IMR-90 (cell line): ENCODE results near the gene FBXL7. TPM values are rescaled to one million over a fixed set of nuclear protein-coding genes. Genes with fewer than 3 reads are reported as not detected.

Experiments used
- ATAC-seq: fragments of 200-7000 bp; cut with Tn5 transposase; 2 replicates; pipeline ENCODE4 v1.9.1; 2020; ENCODE audit warnings: low read depth, mild to moderate bottlenecking, moderate library complexity
- BruUV-seq: library from RNA; stranded (reverse); fragments of 400-500 nt; replicated peaks from 2 replicates; lab custom pipeline; 2021; lab: Mats Ljungman, UMichigan
- CTCF ChIA-PET: fragments of 300-600 bp; formaldehyde crosslinking; extraction: SDS; loops from one replicate; lab custom pipeline; 2021; ENCODE audit warnings: antibody characterized with exemption; lab: Yijun Ruan, JAX
- POLR2A ChIA-PET: fragments of 300-600 bp; sonication (Branson Sonifier 250); formaldehyde crosslinking; loops from one replicate; lab custom pipeline; 2022; ENCODE audit warnings: antibody characterized with exemption; ENCODE audit not compliant: unreplicated experiment; lab: Charles Lee
- DNase-seq: peaks from one replicate; pipeline ENCODE4 v3.0.0; 2013
- H2AFZ ChIP-seq: replicated peaks from 2 replicates; pipeline ENCODE3; 2013; ENCODE audit warnings: low read length, mild to moderate bottlenecking; ENCODE audit not compliant: poor library complexity
- H2AK5ac ChIP-seq: 2 replicates; pipeline ENCODE4 v1.6.1; 2013; ENCODE audit warnings: low read depth, low read length, inconsistent platforms
- H2AK9ac ChIP-seq: replicated peaks from 2 replicates; pipeline ENCODE3; 2013; ENCODE audit warnings: mild to moderate bottlenecking, low read depth, low read length, moderate library complexity; ENCODE audit not compliant: poor library complexity
- H2BK120ac ChIP-seq: 2 replicates; pipeline ENCODE4 v1.6.1; 2013; ENCODE audit warnings: low read depth, low read length, inconsistent platforms
- H2BK15ac ChIP-seq: 3 replicates; pipeline ENCODE4 v1.6.1; 2013; ENCODE audit warnings: low read depth, low read length, inconsistent platforms
- H2BK20ac ChIP-seq: 2 replicates; pipeline ENCODE4 v1.6.1; 2013; ENCODE audit warnings: low read depth, mild to moderate bottlenecking, inconsistent platforms, low read length, moderate library complexity
- H2BK5ac ChIP-seq: 2 replicates; pipeline ENCODE4 v1.6.1; 2013; ENCODE audit warnings: mild to moderate bottlenecking, low read depth, low read length, inconsistent platforms; ENCODE audit not compliant: poor library complexity, severe bottlenecking
- H3K14ac ChIP-seq: replicated peaks from 2 replicates; pipeline ENCODE4 v1.6.1; 2013; ENCODE audit warnings: low read depth, low read length, inconsistent platforms
- H3K18ac ChIP-seq: 2 replicates; pipeline ENCODE4 v1.6.1; 2013; ENCODE audit warnings: low read depth, low read length, control low read depth
- H3K23ac ChIP-seq: 2 replicates; pipeline ENCODE4 v1.6.1; 2013; ENCODE audit warnings: low read depth, low read length, inconsistent platforms
- H3K27ac ChIP-seq: 2 replicates; pipeline ENCODE4 v1.5.1; 2013; ENCODE audit warnings: mild to moderate bottlenecking, control low read depth, low read length; ENCODE audit not compliant: insufficient read depth
- H3K27me3 ChIP-seq: 2 replicates; pipeline ENCODE4 v1.6.1; 2013; ENCODE audit warnings: low read length; ENCODE audit not compliant: control insufficient read depth, insufficient read depth
- H3K36me3 ChIP-seq: 2 replicates; pipeline ENCODE4 v1.6.1; 2013; ENCODE audit warnings: low read length, mixed read lengths; ENCODE audit not compliant: control insufficient read depth, insufficient read depth
- H3K4ac ChIP-seq: 2 replicates; pipeline ENCODE4 v1.6.1; 2013; ENCODE audit warnings: low read depth, low read length, inconsistent platforms
- H3K4me1 ChIP-seq: 2 replicates; pipeline ENCODE4 v1.6.1; 2013; ENCODE audit warnings: low read length, mixed read lengths; ENCODE audit not compliant: control insufficient read depth, insufficient read depth
- H3K4me2 ChIP-seq: 2 replicates; pipeline ENCODE4 v1.6.1; 2013; ENCODE audit warnings: low read depth, mild to moderate bottlenecking, control low read depth, low read length, moderate library complexity
- H3K4me3 ChIP-seq: 2 replicates; pipeline ENCODE4 v1.5.1; 2013; ENCODE audit warnings: low read depth, mild to moderate bottlenecking, control low read depth, low read length, moderate library complexity; ENCODE audit not compliant: insufficient read depth
- H3K56ac ChIP-seq: 2 replicates; pipeline ENCODE4 v1.6.1; 2013; ENCODE audit warnings: low read length, inconsistent platforms; ENCODE audit not compliant: insufficient read depth; ENCODE audit errors: extremely low read depth
- H3K79me1 ChIP-seq, 2 experiments: 2 replicates each; pipeline ENCODE4 v1.6.1; 2013; ENCODE audit warnings: low read length in 2 of 2, inconsistent platforms in 1 of 2, low read depth in 1 of 2
- H3K9ac ChIP-seq: 2 replicates; pipeline ENCODE4 v1.6.1; 2013; ENCODE audit warnings: low read depth, low read length, control low read depth
- H3K9me1 ChIP-seq: 2 replicates; pipeline ENCODE4 v1.6.1; 2013; ENCODE audit warnings: low read length, inconsistent platforms; ENCODE audit not compliant: insufficient read depth
- H3K9me3 ChIP-seq: 2 replicates; pipeline ENCODE4 v1.6.1; 2013; ENCODE audit warnings: low read length; ENCODE audit not compliant: control insufficient read depth, insufficient read depth
- H4K20me1 ChIP-seq: 2 replicates; pipeline ENCODE4 v1.6.1; 2013; ENCODE audit warnings: low read length, inconsistent platforms; ENCODE audit not compliant: insufficient read depth
- H4K5ac ChIP-seq: 2 replicates; pipeline ENCODE4 v1.6.1; 2013; ENCODE audit warnings: mild to moderate bottlenecking, low read depth, low read length, control low read depth
- H4K8ac ChIP-seq, 2 experiments: 2 replicates each; pipeline ENCODE4 v1.6.1; 2013; ENCODE audit warnings: low read depth in 2 of 2, low read length in 2 of 2, control low read depth in 1 of 2, inconsistent platforms in 1 of 2
- H4K91ac ChIP-seq: 2 replicates; pipeline ENCODE4 v1.6.1; 2013; ENCODE audit warnings: low read depth, low read length, inconsistent platforms; ENCODE audit not compliant: insufficient read depth
- CEBPB ChIP-seq: IDR thresholded peaks from 2 replicates; pipeline ENCODE4 v1.6.1; 2012; ENCODE audit warnings: low read depth, low read length, improper control_type of control experiment
- RCOR1 ChIP-seq: IDR thresholded peaks from 2 replicates; pipeline ENCODE4 v1.6.1; 2012; ENCODE audit warnings: mild to moderate bottlenecking, low read length, improper control_type of control experiment; ENCODE audit not compliant: insufficient replicate concordance
- whole genome bisulfite sequencing, 2 experiments: methylation state at CpG; one replicate each; pipeline versions ENCODE4 v1.1.5 to v1.1.7; 2013; ENCODE audit warnings: missing lambda C conversion rate in 2 of 2; ENCODE audit not compliant: insufficient read length in 1 of 2; ENCODE audit errors: extremely low coverage in 2 of 2; 5-methylcytosine and 5-hydroxymethylcytosine counted together
- dilution Hi-C: fragments of 300-500 bp; cut with HindIII; formaldehyde crosslinking; loops from one replicate; pipeline ENCODE4 v1.14.3; 2018; ENCODE audit warnings: low sequenced_read_pairs; ENCODE audit not compliant: unreplicated experiment
- in situ Hi-C: fragments of 300-500 bp; cut with MboI; formaldehyde crosslinking; loops from 3 replicates; pipeline ENCODE4 v1.14.3; 2019; ENCODE audit warnings: low sequenced_read_pairs, inconsistent platforms, mixed read lengths
- intact Hi-C: fragments of 100-400 bp; cut with micrococcal nuclease; formaldehyde crosslinking; loops from 2 replicates; pipeline ENCODE4 v1.10.0; 2022
- polyA plus RNA-seq, 3 experiments: library from polyadenylated mRNA; depleted of rRNA; stranded (reverse); fragments of >200 nt; gene quantifications; 2 replicates each; pipeline ENCODE4 v1.2.3, GENCODE V29; 2012; ENCODE audit warnings: low replicate concordance in 1 of 3
- total RNA-seq: library from RNA; depleted of rRNA; stranded (reverse); fragments of >200 nt; gene quantifications from 2 replicates; pipeline ENCODE4 v1.2.3, GENCODE V29; 2012

FBXL7 gene
- total and polyA plus RNA-seq, 2 of the 4 experiments (the other 2 are of a cell fraction): 4.1 to 10.2 TPM

- no peak overlapping the region for H4K5ac ChIP-seq
- no CpG with 5 or more reads among the region's 2 CpGs for WGBS, 2 experiments
- intact Hi-C loops: no loop called here
- in situ Hi-C loops: no loop called here
- no peak overlapping the region for H3K27ac ChIP-seq
- no peak for TF ChIP-seq RCOR1
- TF ChIP-seq CEBPB: no peak
- H3K9me1 ChIP-seq: peaks cover 3% of the 10 kb centered on the region; the same call in 1 of the 2 replicates
- no peaks in the 10 kb centered on the region for H3K27me3 ChIP-seq
- no peak overlapping the region for H4K8ac ChIP-seq
- peaks cover 2% of the 10 kb centered on the region for H3K4me1 ChIP-seq
- no peak for DNase-seq
- no peak overlapping the region for H2AK9ac ChIP-seq
- no peak overlapping the region for H2BK120ac ChIP-seq
- H2BK20ac ChIP-seq: no peak overlapping the region
- no peak overlapping the region for H2AK5ac ChIP-seq
- no peak overlapping the region for H3K56ac ChIP-seq
- no peak overlapping the region for H3K14ac ChIP-seq
- H3K9ac ChIP-seq: no peak overlapping the region
- dilution Hi-C loops: no loop called here
- no TSS peak for BruUV-seq
- no peak overlapping the region for H4K91ac ChIP-seq
- H4K20me1 ChIP-seq: no peaks in the 10 kb centered on the region
- H3K4me2 ChIP-seq: no peak overlapping the region
- H3K18ac ChIP-seq: no peak overlapping the region
- ChIA-PET POLR2A (no interaction called here), CTCF (no interaction called here)
- ATAC-seq: no peak
- H3K79me1 ChIP-seq: peaks cover 13 to 15% of the 10 kb centered on the region in 2 experiments
- no peak overlapping the region for H3K4ac ChIP-seq
- H2BK15ac ChIP-seq: no peak overlapping the region
- no peak overlapping the region for H2BK5ac ChIP-seq
- H2AFZ ChIP-seq: no peak overlapping the region
- no peaks in the 10 kb centered on the region for H3K36me3 ChIP-seq
- no peaks in the 10 kb centered on the region for H3K9me3 ChIP-seq
- H3K23ac ChIP-seq: no peak overlapping the region
- H3K4me3 ChIP-seq: no peak overlapping the region
Measured at GRCh38 chr5:15650266-15650665, 150.3 kb downstream of the FBXL7 start.
